ENCODE data around the gene CD163L1. TPM values are rescaled to one million over a fixed set of nuclear protein-coding genes. Genes with fewer than 3 reads are reported as not detected.

CD163L1 gene
- total RNA-seq, 1 experiment from 2014 or later, result 27.0 TPM

DNA sequence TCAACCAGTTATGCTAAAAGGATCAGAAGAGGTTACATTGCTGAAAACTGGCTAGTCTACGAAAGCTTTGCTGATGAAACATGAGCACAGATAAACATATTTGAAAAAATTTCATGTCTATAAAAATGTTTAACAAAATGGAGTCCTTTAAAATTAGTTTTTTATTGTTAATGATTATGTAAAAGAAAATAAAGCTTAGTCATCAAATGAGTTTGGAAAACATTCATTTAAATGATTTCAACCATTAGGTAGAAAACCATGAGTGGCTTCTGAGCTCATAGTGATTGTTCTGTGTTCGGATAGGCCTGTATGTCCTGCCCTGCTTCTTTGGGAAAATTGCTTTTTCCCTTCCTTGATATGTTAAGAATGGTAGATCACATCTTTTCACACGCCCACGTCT is 584 bp upstream of the CD163L1 start:
- Histone ChIP-seq H3K27me3 (ENCODE audit: insufficient read depth, low read length) (no peaks in the 10 kb centered on the region), H2AFZ (ENCODE audit: low read depth, low read length, poor library complexity, severe bottlenecking) (no peak overlapping the region), H3K36me3 (ENCODE audit: control insufficient read depth in 1 of 2, insufficient read depth in 2 of 2, low read length in 2 of 2) (no peaks in the 10 kb centered on the region), H3K9me3 (ENCODE audit: control insufficient read depth in 1 of 2, insufficient read depth in 1 of 2, low read depth in 1 of 2, low read length in 2 of 2) (no peaks in the 10 kb centered on the region), H3K9me2 (ENCODE audit: insufficient read depth) (no peaks in the 10 kb centered on the region), H3K4me3 (replicated peaks in 1 of 2; ENCODE audit: low read depth in 1 of 2, low read length in 2 of 2) (no peak overlapping the region), H3K79me2 (ENCODE audit: insufficient read depth, low read length) (no peaks in the 10 kb centered on the region), H4K20me1 (ENCODE audit: insufficient read depth) (no peaks in the 10 kb centered on the region), H3K27ac (ENCODE audit: low read depth, low read length) (no peak overlapping the region), H3K4me1 (ENCODE audit: control insufficient read depth in 1 of 2, insufficient read depth in 2 of 2, low read length in 2 of 2) (no peaks in the 10 kb centered on the region), H3K4me2 (ENCODE audit: low read length) (no peak overlapping the region), H3K9ac (ENCODE audit: low read length) (no peak overlapping the region)
- no peak for ATAC-seq
- TF ChIP-seq, protein P1, sequence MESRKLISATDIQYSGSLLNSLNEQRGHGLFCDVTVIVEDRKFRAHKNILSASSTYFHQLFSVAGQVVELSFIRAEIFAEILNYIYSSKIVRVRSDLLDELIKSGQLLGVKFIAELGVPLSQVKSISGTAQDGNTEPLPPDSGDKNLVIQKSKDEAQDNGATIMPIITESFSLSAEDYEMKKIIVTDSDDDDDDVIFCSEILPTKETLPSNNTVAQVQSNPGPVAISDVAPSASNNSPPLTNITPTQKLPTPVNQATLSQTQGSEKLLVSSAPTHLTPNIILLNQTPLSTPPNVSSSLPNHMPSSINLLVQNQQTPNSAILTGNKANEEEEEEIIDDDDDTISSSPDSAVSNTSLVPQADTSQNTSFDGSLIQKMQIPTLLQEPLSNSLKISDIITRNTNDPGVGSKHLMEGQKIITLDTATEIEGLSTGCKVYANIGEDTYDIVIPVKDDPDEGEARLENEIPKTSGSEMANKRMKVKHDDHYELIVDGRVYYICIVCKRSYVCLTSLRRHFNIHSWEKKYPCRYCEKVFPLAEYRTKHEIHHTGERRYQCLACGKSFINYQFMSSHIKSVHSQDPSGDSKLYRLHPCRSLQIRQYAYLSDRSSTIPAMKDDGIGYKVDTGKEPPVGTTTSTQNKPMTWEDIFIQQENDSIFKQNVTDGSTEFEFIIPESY (IDR thresholded peaks at IDR 0.05; ENCODE audit: extremely low read depth, insufficient replicate concordance, low read length), result no peak
- TF ChIP-seq, protein P2, sequence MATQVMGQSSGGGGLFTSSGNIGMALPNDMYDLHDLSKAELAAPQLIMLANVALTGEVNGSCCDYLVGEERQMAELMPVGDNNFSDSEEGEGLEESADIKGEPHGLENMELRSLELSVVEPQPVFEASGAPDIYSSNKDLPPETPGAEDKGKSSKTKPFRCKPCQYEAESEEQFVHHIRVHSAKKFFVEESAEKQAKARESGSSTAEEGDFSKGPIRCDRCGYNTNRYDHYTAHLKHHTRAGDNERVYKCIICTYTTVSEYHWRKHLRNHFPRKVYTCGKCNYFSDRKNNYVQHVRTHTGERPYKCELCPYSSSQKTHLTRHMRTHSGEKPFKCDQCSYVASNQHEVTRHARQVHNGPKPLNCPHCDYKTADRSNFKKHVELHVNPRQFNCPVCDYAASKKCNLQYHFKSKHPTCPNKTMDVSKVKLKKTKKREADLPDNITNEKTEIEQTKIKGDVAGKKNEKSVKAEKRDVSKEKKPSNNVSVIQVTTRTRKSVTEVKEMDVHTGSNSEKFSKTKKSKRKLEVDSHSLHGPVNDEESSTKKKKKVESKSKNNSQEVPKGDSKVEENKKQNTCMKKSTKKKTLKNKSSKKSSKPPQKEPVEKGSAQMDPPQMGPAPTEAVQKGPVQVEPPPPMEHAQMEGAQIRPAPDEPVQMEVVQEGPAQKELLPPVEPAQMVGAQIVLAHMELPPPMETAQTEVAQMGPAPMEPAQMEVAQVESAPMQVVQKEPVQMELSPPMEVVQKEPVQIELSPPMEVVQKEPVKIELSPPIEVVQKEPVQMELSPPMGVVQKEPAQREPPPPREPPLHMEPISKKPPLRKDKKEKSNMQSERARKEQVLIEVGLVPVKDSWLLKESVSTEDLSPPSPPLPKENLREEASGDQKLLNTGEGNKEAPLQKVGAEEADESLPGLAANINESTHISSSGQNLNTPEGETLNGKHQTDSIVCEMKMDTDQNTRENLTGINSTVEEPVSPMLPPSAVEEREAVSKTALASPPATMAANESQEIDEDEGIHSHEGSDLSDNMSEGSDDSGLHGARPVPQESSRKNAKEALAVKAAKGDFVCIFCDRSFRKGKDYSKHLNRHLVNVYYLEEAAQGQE (IDR thresholded peaks at IDR 0.05; ENCODE audit: low read depth), result no peak
- TF ChIP-seq, protein P3, sequence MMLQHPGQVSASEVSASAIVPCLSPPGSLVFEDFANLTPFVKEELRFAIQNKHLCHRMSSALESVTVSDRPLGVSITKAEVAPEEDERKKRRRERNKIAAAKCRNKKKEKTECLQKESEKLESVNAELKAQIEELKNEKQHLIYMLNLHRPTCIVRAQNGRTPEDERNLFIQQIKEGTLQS (IDR thresholded peaks at IDR 0.05), result no peak
- TF ChIP-seq EGR1 (IDR thresholded peaks at IDR 0.05; ENCODE audit: low read depth) (no peak), ZFX (IDR thresholded peaks at IDR 0.05) (no peak), TCF7L2 (IDR thresholded peaks at IDR 0.05; ENCODE audit: borderline replicate concordance, extremely low read depth, insufficient read depth, insufficient read length) (no peak), POLR2AphosphoS5 (IDR thresholded peaks at IDR 0.05; ENCODE audit: low read depth, low read length) (no peak), CBX3 (IDR thresholded peaks at IDR 0.05; ENCODE audit: low read depth) (no peak), EZH2 (IDR thresholded peaks at IDR 0.05) (no peak), SP1 (IDR thresholded peaks at IDR 0.05; ENCODE audit: low read depth) (no peak), ELF1 (IDR thresholded peaks at IDR 0.05; ENCODE audit: borderline replicate concordance, low read depth) (no peak), CEBPB (IDR thresholded peaks at IDR 0.05; ENCODE audit: low read depth) (no peak)
- TF ChIP-seq, protein P4, sequence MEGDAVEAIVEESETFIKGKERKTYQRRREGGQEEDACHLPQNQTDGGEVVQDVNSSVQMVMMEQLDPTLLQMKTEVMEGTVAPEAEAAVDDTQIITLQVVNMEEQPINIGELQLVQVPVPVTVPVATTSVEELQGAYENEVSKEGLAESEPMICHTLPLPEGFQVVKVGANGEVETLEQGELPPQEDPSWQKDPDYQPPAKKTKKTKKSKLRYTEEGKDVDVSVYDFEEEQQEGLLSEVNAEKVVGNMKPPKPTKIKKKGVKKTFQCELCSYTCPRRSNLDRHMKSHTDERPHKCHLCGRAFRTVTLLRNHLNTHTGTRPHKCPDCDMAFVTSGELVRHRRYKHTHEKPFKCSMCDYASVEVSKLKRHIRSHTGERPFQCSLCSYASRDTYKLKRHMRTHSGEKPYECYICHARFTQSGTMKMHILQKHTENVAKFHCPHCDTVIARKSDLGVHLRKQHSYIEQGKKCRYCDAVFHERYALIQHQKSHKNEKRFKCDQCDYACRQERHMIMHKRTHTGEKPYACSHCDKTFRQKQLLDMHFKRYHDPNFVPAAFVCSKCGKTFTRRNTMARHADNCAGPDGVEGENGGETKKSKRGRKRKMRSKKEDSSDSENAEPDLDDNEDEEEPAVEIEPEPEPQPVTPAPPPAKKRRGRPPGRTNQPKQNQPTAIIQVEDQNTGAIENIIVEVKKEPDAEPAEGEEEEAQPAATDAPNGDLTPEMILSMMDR (IDR thresholded peaks at IDR 0.05 in 2 of 3, conservative IDR thresholded peaks at IDR 0.05 in 1 of 3; ENCODE audit: borderline replicate concordance in 1 of 3, insufficient read depth in 1 of 3, low read depth in 2 of 3, low read length in 2 of 3), result no peak
- ChIA-PET POLR2A (no interaction called here), RAD21 (ENCODE audit: low non-redundant PET in 1 of 2, low total read pairs in 2 of 2, uncharacterized antibody in 2 of 2, unreplicated experiment in 2 of 2) (no interaction called here), CTCF (no interaction called here)
- BruUV-seq (replicated peaks), result no TSS peak
- intact Hi-C loops (cut with micrococcal nuclease), result no loop called here
- no peak for DNase-seq (ENCODE audit: low read depth, low spot score)

All from HCT116 (cell line).